GM18505 (cell line): ENCODE results near the gene SIGLEC12.

Experiments used
- ATAC-seq: cut with Tn5 transposase; IDR thresholded peaks from one replicate; pipeline ENCODE4 v1.9.1; 2021; ENCODE audit not compliant: unreplicated experiment
- POLR2A ChIP-seq: IDR thresholded peaks from 4 replicates; pipeline ENCODE4 v1.6.1; 2011; ENCODE audit warnings: borderline replicate concordance; ENCODE audit not compliant: insufficient read depth, insufficient read length; ENCODE audit errors: extremely low read depth

The SIGLEC12 gene

GRCh38 chr19:51441410-51442390, 59.9 kb downstream of the SIGLEC12 start:
- ATAC-seq = peak; percentile 87
- TF ChIP-seq POLR2A = no peak
